ENCODE results near the gene ATP6AP2. TPM values are rescaled to one million over a fixed set of nuclear protein-coding genes. Genes with fewer than 3 reads are reported as not detected.
"Not testable (repeated sequence)": the region's sequence is repeated elsewhere in the genome, so short reads cannot be mapped to it uniquely, and the experiment has no call there.

Gene ATP6AP2
- total RNA-seq, 1 donor from 2014 or later = 42.5 TPM

- intact Hi-C loops (cut with micrococcal nuclease) = no loop called here
- H3K27ac ChIP-seq (replicated peaks) = no peak overlapping the region
- H3K27me3 ChIP-seq (ENCODE audit: low read depth) = no peaks in the 10 kb centered on the region
- H3K4me3 ChIP-seq = no peak overlapping the region
- DNase-seq = no peak
- H3K9me3 ChIP-seq (replicated peaks) = no peaks in the 10 kb centered on the region
- H3K36me3 ChIP-seq = no peaks in the 10 kb centered on the region
- no peak for TF ChIP-seq CTCF (IDR thresholded peaks at IDR 0.05; ENCODE audit: borderline replicate concordance)
- H3K4me1 ChIP-seq = peaks cover 23% of the 10 kb centered on the region
These were observed 2.6 kb upstream of the ATP6AP2 start for GRCh38 chrX:40578039-40578695.

GRCh38 chrX:40579141-40579540 lies 1.6 kb upstream of the ATP6AP2 start:
- no peak for TF ChIP-seq CTCF (IDR thresholded peaks at IDR 0.05; ENCODE audit: borderline replicate concordance)
- Histone ChIP-seq H3K27ac (replicated peaks) (no peak overlapping the region), H3K36me3 (no peaks in the 10 kb centered on the region), H3K4me3 (no peak overlapping the region), H3K9me3 (replicated peaks) (no peaks in the 10 kb centered on the region), H3K27me3 (ENCODE audit: low read depth) (no peaks in the 10 kb centered on the region), H3K4me1 (peaks cover 24% of the 10 kb centered on the region)
- intact Hi-C loops (cut with micrococcal nuclease) = no loop called here
- DNase-seq = no peak

- intact Hi-C loops (cut with micrococcal nuclease) = no loop called here
- no peak for TF ChIP-seq CTCF (IDR thresholded peaks at IDR 0.05; ENCODE audit: borderline replicate concordance)
- Histone ChIP-seq H3K36me3 (no peaks in the 10 kb centered on the region), H3K4me1 (peaks cover 24% of the 10 kb centered on the region), H3K4me3 (peak overlapping the region; percentile 87), H3K27ac (replicated peaks) (peak overlapping the region; percentile 89), H3K27me3 (ENCODE audit: low read depth) (no peaks in the 10 kb centered on the region), H3K9me3 (replicated peaks) (no peaks in the 10 kb centered on the region)
- DNase-seq = no peak
These were observed 752 bp upstream of the ATP6AP2 start for GRCh38 chrX:40579900-40580536.

GRCh38 chrX:40581336-40581920 lies 658 bp downstream of the ATP6AP2 start:
- no peak for TF ChIP-seq CTCF (IDR thresholded peaks at IDR 0.05; ENCODE audit: borderline replicate concordance)

GRCh38 chrX:40582178-40582577 lies 1.4 kb downstream of the ATP6AP2 start:
- intact Hi-C loops (cut with micrococcal nuclease); H3K36me3 ChIP-seq; H3K27me3 ChIP-seq (ENCODE audit: low read depth); DNase-seq; H3K9me3 ChIP-seq (replicated peaks); H3K27ac ChIP-seq (replicated peaks): not testable (repeated sequence)
- Histone ChIP-seq H3K4me1 (peaks cover 24% of the 10 kb centered on the region), H3K4me3 (peak overlapping the region; percentile 87)

More at GRCh38 chrX:40581336-40581920, 658 bp downstream of the ATP6AP2 start:
- Histone ChIP-seq H3K4me1 (peaks cover 24% of the 10 kb centered on the region), H3K27me3 (ENCODE audit: low read depth) (no peaks in the 10 kb centered on the region), H3K36me3 (no peaks in the 10 kb centered on the region), H3K27ac (replicated peaks) (peak overlapping the region; percentile 89), H3K9me3 (replicated peaks) (no peaks in the 10 kb centered on the region), H3K4me3 (peak overlapping the region; percentile 87)
- DNase-seq = no peak
- intact Hi-C loops (cut with micrococcal nuclease) = no loop called here

GRCh38 chrX:40582811-40583210 lies 2.0 kb downstream of the ATP6AP2 start:
- H3K27ac ChIP-seq (replicated peaks) = no peak overlapping the region

GRCh38 chrX:40587623-40588022 lies 6.9 kb downstream of the ATP6AP2 start:
- intact Hi-C loops (cut with micrococcal nuclease) = not testable (repeated sequence)

More at GRCh38 chrX:40582811-40583210, 2.0 kb downstream of the ATP6AP2 start:
- intact Hi-C loops (cut with micrococcal nuclease) = no loop called here
- DNase-seq = no peak
- Histone ChIP-seq H3K4me1 (peaks cover 24% of the 10 kb centered on the region), H3K27me3 (ENCODE audit: low read depth) (no peaks in the 10 kb centered on the region), H3K36me3 (no peaks in the 10 kb centered on the region), H3K9me3 (replicated peaks) (no peaks in the 10 kb centered on the region), H3K4me3 (no peak overlapping the region)
- TF ChIP-seq CTCF (IDR thresholded peaks at IDR 0.05; ENCODE audit: borderline replicate concordance) = no peak

GRCh38 chrX:40589616-40590321 lies 9.0 kb downstream of the ATP6AP2 start:
- H3K27ac ChIP-seq (replicated peaks); H3K9me3 ChIP-seq (replicated peaks); H3K27me3 ChIP-seq (ENCODE audit: low read depth); H3K4me1 ChIP-seq; intact Hi-C loops (cut with micrococcal nuclease); H3K4me3 ChIP-seq; DNase-seq: not testable (repeated sequence)
- peaks cover 30% of the 10 kb centered on the region for H3K36me3 ChIP-seq

More at GRCh38 chrX:40587623-40588022, 6.9 kb downstream of the ATP6AP2 start:
- H3K27me3 ChIP-seq (ENCODE audit: low read depth); H3K9me3 ChIP-seq (replicated peaks); H3K4me1 ChIP-seq; H3K4me3 ChIP-seq; H3K27ac ChIP-seq (replicated peaks); DNase-seq: not testable (repeated sequence)
- H3K36me3 ChIP-seq = peaks cover 23% of the 10 kb centered on the region
